Measurements from ENCODE around the gene FTH1.

DNA sequence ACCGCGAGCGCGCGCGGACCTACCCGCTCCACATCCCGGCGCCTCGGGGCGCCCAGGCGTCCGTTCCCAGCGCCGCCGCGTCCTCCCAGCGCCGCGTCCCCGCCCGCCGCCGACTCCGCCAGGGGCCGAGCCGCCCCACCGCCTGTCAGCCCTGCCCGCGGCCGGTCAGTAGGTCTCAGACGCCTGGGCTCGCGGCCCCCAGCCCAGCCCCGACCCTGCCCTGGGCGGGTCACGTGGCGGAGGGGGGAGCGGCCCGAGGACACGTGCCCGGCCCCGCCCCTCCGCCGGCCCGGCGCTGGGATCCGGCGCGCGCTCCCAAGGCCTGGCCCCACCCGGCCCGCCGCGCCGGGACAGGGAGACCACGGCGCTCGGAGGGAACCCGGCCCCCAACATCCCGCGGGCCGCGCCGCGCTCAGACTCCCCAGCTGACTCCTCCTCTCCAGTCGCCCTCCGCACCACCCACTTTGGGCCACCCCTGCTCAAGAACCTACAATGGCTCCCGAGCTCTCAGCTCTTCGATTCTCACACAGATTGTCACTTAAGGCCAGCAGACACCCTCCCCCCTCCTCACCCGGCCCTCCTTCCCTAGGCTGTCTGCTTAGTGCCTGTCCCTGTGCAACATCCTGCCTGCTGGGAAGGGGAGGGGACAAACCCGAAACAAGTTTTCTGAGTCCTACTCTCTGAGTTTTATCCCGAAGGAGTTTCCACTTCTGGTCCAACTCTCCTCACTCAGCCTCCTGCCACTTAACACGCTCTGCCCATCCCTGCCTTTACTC, 49.9 kb downstream of the FTH1 start, which contains the start of gene RAB3IL1:
- TF ChIP-seq, protein P1, sequence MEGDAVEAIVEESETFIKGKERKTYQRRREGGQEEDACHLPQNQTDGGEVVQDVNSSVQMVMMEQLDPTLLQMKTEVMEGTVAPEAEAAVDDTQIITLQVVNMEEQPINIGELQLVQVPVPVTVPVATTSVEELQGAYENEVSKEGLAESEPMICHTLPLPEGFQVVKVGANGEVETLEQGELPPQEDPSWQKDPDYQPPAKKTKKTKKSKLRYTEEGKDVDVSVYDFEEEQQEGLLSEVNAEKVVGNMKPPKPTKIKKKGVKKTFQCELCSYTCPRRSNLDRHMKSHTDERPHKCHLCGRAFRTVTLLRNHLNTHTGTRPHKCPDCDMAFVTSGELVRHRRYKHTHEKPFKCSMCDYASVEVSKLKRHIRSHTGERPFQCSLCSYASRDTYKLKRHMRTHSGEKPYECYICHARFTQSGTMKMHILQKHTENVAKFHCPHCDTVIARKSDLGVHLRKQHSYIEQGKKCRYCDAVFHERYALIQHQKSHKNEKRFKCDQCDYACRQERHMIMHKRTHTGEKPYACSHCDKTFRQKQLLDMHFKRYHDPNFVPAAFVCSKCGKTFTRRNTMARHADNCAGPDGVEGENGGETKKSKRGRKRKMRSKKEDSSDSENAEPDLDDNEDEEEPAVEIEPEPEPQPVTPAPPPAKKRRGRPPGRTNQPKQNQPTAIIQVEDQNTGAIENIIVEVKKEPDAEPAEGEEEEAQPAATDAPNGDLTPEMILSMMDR (conservative IDR thresholded peaks at IDR 0.05 in 1 of 2, IDR thresholded peaks at IDR 0.05 in 1 of 2; ENCODE audit: low read depth in 1 of 2, low read length in 2 of 2): no peak
- peak; percentile 14 for TF ChIP-seq EZH2 (IDR thresholded peaks at IDR 0.05; ENCODE audit: low read length, missing control alignments)

Data from fibroblast of lung (primary cell).